Suppressor macrophage treated with lipopolysaccharide for 4 hours (primary cell): ENCODE results near the gene SERBP1.
"Not testable (repeated sequence)": the region's sequence is repeated elsewhere in the genome, so short reads cannot be mapped to it uniquely, and the experiment has no call there.

Experiments
- DNase-seq: peaks from one replicate; pipeline ENCODE4 v3.0.0-alpha.2; 2020

SERBP1 gene

GRCh38 chr1:67405473-67406245 is 24.5 kb downstream of the SERBP1 start:
- no peak for DNase-seq

GRCh38 chr1:67404212-67404620 is 26.0 kb downstream of the SERBP1 start:
- no peak for DNase-seq

DNA sequence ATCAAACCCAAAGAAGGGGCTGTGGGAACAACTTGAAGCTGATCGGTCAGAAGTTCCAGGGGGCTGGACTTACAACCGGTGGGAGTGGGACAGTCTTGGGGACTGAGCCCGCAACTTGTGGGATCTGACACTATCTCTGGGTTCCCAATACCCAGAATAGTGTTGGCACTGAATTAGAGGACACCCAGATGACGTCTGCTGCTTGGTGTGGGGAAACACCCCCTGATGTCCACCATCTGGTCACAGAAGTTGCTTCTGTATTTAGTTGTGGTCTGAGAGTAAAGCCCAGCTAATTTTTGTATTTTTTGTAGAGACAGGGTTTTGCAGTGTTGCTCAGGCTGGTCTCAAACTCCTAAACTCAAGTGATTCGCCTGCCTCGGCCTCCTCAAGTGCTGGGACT is 28.8 kb downstream of the SERBP1 start:
- DNase-seq: no peak

DNA sequence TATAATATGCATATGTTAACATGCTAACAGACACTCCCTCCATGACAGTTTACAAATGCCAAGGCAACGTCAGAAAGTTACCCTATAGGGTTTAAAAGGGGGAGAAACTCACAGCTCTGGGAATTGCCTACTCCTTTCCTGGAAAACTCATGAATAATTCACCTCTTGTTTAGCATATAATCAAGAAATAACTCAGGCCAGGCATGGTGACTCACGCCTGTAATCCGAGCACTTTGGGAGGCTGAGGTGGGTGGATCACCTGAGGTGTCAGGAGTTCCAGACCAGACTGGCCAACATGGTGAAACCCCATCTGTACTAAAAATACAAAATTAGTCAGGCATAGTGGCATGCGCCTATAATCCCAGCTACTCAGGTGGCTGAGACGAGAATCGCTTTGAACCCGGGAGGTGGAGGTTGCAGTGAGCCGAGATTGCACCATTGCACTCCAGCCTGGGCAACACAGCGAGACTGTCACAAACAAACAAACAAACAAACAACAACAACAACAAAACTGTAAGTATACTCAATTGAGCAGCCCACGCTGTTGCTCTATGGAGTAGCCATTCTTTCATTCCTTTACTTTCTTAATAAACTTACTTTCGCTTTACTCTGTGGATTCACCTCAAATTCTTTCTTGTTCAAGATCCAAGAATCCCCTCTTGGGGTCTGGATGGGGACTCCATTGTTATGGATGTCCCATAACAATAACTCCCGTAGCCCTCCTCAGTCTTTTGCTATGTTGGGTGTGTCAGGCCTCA is 30.0 kb downstream of the SERBP1 start:
- not testable (repeated sequence) for DNase-seq

DNA sequence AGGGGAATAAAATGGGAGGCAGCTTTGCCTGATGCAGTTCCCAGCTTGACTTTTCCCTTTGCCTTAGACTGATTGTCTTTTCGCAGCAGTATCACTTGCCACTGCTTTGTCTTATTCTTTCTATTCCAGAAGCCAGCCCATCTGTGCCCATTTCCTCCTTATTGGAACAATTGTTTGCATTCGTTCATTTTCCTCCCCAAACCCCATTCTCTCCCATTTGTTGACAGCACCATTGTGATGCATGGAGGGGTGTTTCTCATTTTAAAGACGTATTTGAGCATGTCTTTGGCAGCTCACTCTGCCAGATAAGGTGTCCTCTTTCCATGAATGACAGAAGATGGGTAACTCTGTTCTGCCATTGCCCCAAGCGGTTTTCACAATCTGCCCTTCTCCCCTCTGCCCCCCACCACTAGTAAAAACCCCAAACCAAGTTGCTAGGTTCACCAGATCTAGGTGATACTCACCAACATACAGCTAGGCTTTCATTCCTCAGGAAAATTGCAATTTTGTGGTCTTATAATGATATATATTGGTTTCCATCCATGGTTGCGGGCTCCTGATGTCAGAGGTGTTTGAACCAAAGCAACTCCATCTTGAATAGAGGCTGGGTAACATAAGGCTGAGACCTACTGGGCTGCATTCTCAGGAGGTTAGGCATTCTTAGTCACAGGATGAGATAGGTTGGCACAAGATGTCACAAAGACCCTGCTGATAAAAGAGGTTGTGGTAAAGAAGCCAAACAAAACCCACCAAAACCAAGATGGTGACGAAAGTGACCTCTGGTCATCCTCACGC is 30.8 kb downstream of the SERBP1 start:
- no peak for DNase-seq

DNA sequence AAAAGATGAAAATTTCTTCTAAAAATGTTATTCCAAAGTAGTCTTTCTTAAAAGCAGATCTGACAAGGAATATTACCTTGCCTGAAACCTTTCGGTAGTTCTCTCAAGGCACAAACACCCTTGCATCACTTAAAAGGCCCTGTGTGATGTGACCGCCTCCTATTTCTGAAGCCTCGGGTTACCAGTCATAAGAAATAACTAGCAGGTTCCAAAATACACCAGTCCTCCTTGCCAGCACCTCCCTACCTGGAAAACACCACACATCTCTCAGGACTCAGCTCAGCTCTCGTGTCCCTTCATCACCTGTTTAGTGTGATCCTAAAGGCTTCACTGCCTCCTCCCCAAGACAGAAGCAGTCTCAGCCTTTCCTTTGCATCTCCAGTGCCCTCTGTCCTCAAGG is 35.7 kb downstream of the SERBP1 start:
- DNase-seq: no peak

DNA sequence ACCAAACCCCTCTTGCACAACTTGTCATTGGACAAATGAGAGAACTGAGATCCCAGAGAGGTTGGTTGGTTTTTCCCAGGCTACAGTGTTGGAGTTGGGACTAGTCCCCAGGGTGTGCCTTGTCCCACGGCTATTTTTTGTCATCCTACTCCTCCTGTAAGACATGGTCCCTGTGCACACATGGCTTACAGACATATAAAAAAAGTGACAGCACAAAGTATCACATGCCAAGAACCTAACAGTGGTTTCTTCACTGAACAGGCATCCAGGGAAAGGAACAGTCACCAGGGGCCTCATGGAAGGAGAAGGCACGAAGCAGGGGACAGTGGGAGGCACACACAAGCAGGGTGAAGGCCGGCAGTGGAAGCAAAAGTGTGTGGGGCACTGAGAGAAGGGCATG is 36.5 kb downstream of the SERBP1 start:
- no peak for DNase-seq

DNA sequence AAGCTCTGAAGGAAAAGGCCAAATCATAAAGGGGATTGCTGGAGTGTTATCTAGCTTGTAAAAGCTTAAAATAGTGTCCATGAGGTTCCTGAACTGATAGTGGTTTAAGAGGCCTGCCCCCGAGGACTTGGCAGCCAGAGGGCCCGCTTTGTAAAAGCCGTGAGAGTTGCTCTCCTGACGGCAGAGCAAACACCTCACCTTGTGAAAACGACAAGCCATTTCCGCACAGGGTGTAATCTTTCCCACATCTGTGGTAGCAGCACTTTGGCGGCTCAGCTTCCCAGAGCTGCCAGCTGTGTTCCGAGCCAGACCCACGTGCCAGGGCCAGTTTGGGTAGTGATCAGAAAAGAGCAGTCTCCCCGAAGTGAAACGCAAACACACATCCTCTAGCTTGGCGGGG is 37.0 kb downstream of the SERBP1 start:
- no peak for DNase-seq

DNA sequence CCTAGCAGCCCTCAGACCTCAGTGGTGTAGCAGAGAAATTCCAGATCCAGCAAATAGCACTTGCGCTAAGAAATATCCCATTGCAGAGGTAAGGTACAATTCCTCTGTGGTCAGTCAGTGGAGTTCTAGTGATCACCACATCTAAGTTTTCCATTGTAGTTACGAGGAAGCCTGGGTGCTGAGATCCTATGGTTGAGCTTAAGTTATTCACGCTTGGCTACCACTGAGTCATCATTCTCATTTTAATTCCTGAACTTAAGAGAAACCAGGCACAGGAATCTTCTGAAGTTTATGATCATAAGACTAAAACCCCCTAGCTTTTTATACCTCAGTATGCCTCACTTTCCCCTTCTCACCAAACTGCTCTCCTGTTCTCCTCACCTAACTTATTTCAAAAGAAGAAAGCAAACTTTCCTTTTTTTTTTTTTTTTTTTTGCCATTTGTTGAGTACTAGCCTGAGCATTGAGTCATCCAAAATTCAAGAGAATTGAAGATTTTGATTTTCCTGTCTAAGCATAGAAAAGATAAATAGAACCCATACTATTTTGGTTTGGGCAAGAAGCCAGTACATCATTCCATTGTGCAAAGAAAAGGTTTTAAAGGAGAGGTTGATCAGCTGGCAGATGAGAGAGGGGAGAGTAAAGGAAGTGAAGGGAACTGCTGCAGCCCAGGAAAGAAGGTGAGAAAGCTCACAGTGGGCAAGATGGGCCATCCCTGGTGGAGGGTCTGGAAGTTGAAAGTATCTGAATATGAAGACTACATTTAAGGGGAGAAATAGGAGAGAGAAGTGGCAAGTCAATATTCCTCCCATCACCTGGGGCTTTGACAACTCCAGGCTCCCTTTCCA is 39.9 kb downstream of the SERBP1 start:
- no peak for DNase-seq

- DNase-seq: no peak
Measured at GRCh38 chr1:67383999-67384638, 46.1 kb downstream of the SERBP1 start.

DNA sequence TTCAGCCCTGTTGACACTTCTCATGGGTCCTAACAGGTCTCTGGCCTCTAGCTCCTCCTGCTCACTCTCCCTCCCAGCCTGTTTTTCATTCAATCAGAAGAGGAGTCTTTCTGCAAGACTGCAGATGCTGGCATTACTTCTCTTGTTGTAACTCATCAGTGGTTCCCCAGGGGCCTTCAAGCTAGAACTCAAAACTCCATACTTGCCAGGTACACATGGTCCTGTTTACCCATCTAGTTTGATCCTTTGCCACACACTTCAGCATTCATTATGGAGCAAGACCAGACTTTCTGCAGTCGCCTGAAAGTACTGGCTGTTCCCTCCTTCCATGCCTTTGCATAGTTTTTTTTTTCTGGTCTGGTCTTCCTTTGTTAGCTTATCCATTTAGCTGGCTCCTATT is 47.9 kb downstream of the SERBP1 start:
- no peak for DNase-seq

DNA sequence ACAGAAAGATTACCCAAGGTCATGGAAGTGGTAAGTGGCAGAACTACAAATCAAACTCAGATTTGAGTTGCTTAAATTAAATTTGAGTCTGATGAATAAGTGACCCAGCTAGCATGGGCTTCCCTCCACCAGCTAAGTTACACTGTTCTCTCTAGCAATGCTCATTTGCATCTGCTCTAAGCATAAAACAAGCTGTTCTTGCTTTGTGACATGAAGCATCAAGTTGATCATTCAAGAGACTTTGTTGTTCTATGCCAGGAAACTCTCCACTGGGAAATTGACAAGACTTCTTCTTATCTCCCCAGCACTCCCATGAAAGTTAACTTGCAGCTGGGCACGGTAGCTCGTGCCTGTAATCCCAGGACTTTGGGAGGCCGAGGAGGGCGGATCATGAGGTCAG is 49.0 kb downstream of the SERBP1 start:
- DNase-seq: no peak

- no peak for DNase-seq
Measured at GRCh38 chr1:67377253-67377652, 52.9 kb downstream of the SERBP1 start.

GRCh38 chr1:67376381-67376780 is 53.8 kb downstream of the SERBP1 start:
- no peak for DNase-seq

GRCh38 chr1:67372898-67373297 is 57.3 kb downstream of the SERBP1 start:
- DNase-seq: no peak

- no peak for DNase-seq
Measured at GRCh38 chr1:67372136-67372535, 58.1 kb downstream of the SERBP1 start.

DNA sequence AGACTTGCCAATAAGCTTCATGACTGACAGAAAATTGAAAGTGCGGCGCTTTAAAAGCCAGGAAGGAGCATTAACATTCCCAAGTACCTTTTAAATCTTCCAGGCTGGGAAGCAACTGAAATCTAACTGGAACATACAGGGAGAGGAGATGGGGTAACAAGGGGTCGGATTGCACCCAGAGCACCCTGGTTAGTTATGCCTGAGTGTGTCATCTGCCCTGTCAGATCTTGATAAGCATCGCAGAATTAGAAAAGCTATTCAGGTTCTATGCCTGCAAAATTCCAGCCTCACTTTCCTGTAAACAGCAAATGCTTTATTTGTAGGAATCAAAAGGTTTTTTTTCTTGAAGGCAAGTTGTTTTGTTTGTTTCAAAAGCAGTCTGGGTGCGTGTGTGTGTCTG is 58.5 kb downstream of the SERBP1 start:
- DNase-seq: no peak

DNA sequence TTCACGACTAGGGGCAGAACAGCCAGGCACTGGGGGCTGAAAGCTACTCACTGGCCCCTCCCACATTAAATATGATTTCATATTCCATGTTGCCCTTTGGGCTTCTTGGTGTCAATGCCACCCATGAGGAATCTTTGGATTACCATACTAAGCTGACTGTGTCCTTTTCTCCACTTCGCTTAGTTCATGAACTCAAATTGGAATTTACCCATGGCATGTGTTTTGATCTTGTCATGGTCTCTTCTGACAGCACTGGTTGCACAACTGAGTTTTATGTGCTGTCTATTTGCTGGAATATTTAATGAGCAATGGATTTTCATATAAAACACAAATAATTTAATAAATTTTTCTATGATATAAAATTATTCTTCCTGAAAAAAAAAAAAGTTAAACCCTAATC is 59.2 kb downstream of the SERBP1 start:
- DNase-seq: no peak

- DNase-seq: no peak
Measured at GRCh38 chr1:67368046-67368514, 62.1 kb downstream of the SERBP1 start.

GRCh38 chr1:67367370-67368045 is 62.7 kb downstream of the SERBP1 start:
- DNase-seq: no peak

GRCh38 chr1:67361641-67362040 is 68.6 kb downstream of the SERBP1 start:
- no peak for DNase-seq
